Activated CD4-positive, CD25-positive, alpha-beta regulatory T cell treated with anti-CD3 and anti-CD28 coated beads, Interleukin-2, amount 50 U/mL, for 24 hours (primary cell): ENCODE data around the gene EP400.

Experiments used
- ATAC-seq, 2 donors: fragments of 150-1000 bp; cut with Tn5 transposase; one replicate each; pipeline ENCODE4 v1.10.0; 2021; ENCODE audit warnings: mild to moderate bottlenecking in 1 of 2, moderate library complexity in 1 of 2

Gene EP400

GRCh38 chr12:132052196-132052932 lies 102.6 kb downstream of the EP400 start:
- no peak for ATAC-seq

- no peak for ATAC-seq
Measured at GRCh38 chr12:132053338-132054330, 103.9 kb downstream of the EP400 start.

GRCh38 chr12:132054983-132055382 lies 105.2 kb downstream of the EP400 start:
- ATAC-seq: no peak

- no peak for ATAC-seq
Measured at GRCh38 chr12:132055535-132056096, 105.9 kb downstream of the EP400 start.

- no peak for ATAC-seq
Measured at GRCh38 chr12:132056320-132056719, 106.6 kb downstream of the EP400 start.

- ATAC-seq: peak in 1 of 2 donors; percentile 20
Measured at GRCh38 chr12:132056951-132057350, 107.2 kb downstream of the EP400 start.

GRCh38 chr12:132057691-132058090 lies 107.9 kb downstream of the EP400 start:
- no peak for ATAC-seq

GRCh38 chr12:132061197-132061596 lies 111.5 kb downstream of the EP400 start:
- no peak for ATAC-seq

GRCh38 chr12:132061641-132062430 lies 112.1 kb downstream of the EP400 start:
- ATAC-seq: no peak

- no peak for ATAC-seq
Measured at GRCh38 chr12:132062481-132062880, 112.7 kb downstream of the EP400 start.

GRCh38 chr12:132063491-132063890 lies 113.7 kb downstream of the EP400 start:
- no peak for ATAC-seq

- no peak for ATAC-seq
Measured at GRCh38 chr12:132064631-132065030, 114.9 kb downstream of the EP400 start.

GRCh38 chr12:132065203-132065602 lies 115.5 kb downstream of the EP400 start:
- ATAC-seq: no peak

- ATAC-seq: peak; percentile 52 to 73
Measured at GRCh38 chr12:132065609-132066344, 116.0 kb downstream of the EP400 start.

GRCh38 chr12:132066345-132066685 lies 116.6 kb downstream of the EP400 start:
- ATAC-seq: peak; percentile 50 to 53

GRCh38 chr12:132066749-132067148 lies 117.0 kb downstream of the EP400 start:
- no peak for ATAC-seq

GRCh38 chr12:132067182-132067581 lies 117.4 kb downstream of the EP400 start:
- no peak for ATAC-seq

GRCh38 chr12:132068250-132068649 lies 118.5 kb downstream of the EP400 start:
- no peak for ATAC-seq

- no peak for ATAC-seq
Measured at GRCh38 chr12:132069336-132069985, 119.7 kb downstream of the EP400 start.

GRCh38 chr12:132070298-132070697 lies 120.6 kb downstream of the EP400 start:
- no peak for ATAC-seq
